Bone marrow (tissue), 2 donors: ENCODE data around the gene UTP3.
"Not testable (repeated sequence)": the region's sequence is repeated elsewhere in the genome, so short reads cannot be mapped to it uniquely, and the experiment has no call there.

Experiments
- DNase-seq, 2 donors: peaks; one replicate each; lab custom pipeline; 2025; lab: John Stamatoyannopoulos, UW

UTP3 gene

DNA sequence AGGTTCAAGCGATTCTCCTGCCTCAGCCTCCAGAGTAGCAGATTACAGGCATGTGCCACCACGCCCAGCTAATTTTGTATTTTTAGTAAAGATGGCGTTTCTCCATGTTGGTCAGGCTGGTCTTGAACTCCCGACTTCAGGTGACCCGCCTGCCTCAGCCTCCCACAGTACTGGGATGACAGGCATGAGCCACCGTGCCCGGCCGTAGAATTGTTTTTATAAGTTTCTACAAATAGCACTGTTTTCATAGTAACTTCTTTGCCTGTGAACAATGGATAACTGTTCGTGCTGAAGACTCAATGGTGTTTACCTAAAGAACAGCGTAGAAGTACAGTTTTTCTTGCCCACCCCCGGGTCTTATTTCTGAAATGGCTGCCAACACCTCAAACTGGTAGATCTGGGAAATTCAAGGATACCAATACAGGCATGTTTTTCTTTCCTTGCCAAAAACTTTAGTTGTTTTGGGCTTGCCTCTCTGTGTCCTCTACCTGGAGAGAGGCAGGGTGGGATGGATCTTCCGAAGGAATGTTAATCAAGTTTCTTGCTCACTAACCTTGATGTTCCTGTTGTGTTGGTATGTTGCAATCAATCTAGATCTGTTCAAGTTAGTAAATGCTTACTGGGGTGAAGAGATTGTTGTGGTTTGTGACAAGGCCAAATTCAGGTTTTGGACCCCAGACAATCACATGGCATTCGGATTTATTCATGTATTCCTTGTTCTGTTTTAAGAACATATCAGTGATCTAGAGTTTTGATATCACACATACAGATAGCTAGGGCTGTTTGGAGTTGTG is 30.7 kb downstream of the UTP3 start:
- no peak for DNase-seq

DNA sequence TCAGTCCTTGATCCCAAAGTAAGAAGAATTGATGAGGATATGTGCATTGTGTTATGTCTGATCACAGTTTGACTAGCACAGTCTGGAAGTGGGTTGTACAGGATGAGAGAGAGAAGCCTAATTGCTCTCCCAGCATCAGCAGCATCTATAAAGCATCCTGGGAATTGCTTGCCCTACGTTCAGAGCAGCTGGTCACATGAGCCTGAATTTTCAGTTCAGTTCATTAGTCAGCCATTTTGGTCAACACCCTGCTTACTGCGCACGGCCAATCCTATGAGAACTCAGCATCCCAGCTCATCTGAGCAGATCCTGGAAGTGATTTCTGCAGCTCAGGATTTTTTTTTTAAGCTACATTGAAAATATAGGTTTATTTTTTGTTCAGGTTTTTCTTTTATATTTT is 33.4 kb downstream of the UTP3 start, which contains the start of gene RUFY3:
RUFY3 (plus strand) TSS at position 218 of the 400 bp plus-strand sequence. CDS start 610 bp downstream, outside the sequence.
- no peak for DNase-seq

DNA sequence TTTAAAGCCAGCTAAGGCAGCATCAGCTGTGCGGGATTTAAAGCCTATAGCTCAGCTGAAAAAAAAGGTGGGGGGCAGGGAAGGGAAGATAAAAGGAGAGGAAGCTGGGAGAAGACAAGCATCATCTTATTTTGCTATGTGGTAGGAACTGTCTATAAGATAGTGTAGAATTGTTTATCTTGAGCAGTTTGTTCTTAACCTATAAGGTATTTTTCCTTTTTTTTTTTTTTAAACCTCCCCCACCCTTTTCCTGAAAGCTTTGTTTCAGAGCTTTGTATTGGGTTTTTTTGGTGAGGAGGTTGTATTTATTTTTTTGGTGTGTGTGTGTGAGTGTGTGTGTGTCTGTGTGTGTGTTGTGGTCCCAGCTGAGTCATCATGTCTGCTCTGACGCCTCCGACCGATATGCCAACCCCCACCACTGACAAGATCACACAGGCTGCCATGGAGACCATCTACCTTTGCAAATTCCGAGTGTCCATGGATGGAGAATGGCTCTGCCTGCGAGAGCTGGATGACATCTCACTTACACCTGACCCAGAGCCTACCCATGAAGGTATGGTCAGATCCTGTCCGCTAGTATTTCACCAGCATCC is 34.0 kb downstream of the UTP3 start:
- DNase-seq, result no peak

DNA sequence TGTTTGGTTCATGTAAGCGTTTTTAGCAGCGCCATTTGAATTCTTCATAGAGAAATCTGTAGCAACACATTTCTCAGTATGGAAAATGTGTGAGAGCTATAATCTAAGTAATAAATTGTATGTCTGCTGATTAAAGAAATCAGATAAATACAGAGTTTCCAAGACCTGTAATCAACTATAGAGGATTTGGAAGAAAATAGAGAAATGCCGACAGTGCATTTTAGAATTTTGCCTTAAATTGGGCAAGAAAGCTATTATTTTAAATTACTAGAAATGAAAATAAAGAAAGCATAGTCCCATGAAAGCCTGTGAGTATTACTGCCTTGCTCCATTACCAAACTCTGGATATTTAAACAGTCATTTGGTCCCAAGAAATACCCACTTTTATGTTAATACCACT is 36.1 kb downstream of the UTP3 start:
- no peak for DNase-seq

DNA sequence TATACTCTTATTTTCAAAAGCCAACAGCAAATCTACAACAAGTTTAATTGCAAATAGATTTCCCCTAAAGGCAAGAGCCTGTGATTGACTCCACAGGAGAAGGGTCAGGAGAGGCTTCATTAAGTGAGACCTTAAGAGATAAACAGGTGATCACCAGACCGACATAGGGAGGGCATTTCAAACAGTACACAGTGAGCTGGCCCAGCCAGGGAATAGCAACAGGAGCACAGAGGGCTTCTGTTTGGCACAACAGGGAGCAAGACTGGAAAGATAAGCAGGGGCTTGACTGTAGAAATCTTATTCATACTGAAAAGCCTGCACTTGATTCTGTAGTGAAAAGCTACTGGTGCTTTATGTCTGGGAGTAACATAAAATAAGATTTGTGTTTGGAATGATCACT is 37.3 kb downstream of the UTP3 start:
- no peak for DNase-seq

DNA sequence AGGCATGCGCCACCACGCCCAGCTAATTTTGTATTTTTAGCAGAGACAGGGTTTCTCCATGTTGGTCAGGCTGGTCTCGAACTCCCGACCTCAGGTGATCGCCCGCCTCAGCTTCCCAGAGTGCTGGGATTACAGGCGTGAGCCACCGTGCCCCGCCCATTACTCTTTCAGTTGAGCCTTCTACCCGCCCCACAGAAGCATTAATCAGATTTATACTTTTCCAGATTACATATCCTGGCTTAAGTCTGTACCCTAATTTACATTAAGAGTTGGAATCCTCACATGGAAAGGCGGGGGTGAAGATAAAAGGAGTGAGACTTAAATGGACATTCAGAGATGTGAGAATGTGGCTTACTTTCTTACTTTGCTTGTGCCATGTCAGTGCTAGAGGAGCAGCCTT is 38.2 kb downstream of the UTP3 start:
- not testable (repeated sequence) for DNase-seq

DNA sequence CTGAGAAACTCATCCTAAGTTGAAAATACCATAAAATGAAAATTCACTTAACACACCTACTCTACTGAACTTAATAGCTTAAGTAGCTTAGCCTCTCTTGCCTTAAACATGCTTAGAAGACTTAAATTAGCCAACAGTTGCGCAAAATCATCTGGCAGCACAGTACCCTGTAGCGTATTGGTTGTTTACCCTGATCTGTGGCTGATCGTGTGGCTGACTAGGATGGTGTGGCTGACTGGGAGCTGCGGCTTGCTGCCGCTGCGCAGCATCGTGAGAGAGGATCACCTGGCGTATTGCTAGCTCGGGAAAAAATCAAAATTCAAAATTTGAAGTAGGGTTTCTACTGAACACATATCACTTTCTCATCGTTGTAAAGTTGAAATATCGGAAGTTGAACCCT is 39.8 kb downstream of the UTP3 start:
- no peak for DNase-seq

DNA sequence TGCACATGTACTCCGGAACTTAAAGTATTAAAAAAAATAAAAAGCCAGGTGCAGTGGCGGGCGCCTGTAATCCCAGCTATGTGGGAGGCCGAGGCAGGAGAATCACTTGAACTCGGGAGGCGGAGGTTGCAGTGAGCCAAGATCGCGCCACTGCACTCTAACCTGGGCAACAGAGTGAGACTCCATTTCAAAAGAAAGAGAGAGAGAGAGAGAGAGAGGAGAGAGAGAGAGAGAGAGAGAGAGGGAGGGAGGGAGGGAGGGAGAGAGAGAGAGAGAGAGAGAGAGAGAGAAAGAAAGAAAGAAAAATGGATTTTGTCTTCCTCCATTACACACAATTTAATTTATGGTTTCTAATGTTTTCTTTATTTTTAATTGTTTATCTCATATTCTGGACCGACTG is 44.5 kb downstream of the UTP3 start:
- not testable (repeated sequence) for DNase-seq

DNA sequence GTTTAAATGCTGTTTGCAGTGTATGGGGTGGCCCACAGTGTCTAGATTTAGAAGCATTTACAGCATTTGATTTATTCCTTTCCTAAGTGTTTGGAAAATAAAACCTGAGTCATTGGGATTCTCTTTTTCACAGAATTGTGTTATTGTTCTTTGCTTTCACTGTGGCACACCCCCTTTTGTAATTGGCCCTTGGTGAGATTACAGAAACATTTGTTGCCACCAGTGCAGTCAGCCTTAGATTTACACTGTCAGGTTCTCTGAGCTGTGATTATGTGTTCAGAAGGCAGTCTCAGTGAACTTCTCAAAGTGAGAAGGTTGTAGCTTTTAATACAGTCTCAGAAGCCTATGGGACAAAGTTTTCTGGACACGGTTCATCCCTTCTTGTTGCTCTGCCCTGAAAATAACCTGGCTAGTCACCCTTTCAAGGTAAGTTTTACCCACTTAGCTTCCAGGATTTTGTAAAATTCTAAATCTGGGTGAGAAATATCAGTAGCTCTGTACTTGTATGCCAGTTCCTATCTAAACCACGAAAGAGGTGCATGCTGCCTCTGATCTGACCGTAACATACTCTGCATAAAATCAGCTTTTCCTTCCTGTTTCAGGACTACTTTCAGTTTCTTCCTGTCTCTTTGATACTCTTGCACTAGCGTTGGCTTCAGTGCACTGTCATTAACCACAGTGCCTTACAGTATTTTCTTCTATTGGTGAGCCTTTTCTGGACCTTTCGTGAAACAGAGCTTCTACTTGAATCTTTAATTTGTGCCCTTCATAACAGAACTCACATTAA is 46.0 kb downstream of the UTP3 start:
- peak in 1 of 2 donors; percentile 82 for DNase-seq

DNA sequence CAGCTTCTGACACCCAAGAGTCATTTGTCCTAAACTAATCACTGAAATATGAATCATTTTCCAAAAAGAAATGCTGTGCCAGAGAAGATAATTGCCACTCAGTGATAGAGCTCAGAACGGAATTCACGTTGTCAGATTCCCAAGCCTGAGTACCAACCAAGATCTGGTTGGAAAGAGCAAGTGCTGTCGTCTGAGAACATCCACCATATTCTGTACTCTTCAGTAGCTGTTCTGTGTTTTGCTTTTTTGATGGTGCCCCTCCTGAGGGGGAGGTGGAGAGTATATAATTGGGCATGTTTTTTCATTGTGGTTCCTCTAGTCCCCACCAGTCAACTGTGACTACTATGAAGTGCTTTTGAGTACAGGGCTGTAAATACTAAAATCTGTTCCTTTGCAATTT is 46.6 kb downstream of the UTP3 start:
- no peak for DNase-seq

DNA sequence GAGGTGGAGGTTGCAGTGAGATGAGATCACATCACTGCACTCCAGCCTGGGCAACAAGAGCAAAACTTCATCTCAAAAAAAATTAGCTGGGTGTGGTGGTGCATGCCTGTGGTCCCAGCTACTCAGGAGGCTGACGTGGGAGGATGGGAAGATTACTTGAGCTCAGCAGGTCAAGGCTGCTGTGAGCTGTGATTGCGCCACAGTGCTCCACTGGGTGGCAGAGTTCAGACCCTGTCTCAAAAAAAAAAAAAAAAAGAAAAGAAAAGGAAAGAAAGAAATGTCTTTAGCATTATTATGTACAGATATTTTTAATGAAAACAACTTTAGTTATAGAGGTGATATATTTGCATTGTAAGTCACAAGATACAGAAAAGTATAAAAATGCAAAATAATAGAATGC is 47.6 kb downstream of the UTP3 start:
- DNase-seq, result not testable (repeated sequence)

DNA sequence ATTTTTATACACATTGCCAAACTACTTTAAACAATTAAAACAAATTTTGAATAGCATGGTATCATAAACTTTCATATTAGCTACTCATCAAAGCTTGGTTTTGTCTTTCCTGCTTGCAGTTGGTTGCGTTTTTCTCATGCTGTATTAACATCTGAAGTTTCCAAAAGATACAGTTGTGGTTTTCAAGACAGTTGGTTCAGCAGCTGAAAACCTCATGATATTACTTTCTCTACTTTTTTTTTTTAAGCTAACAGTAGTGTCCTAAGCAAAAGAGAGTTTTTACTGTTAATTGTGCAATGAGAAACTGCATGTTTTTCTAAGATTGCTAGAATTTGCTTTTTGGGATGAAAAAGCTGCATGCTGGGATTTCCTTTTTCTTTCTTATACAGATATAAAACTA is 48.7 kb downstream of the UTP3 start:
- DNase-seq, result no peak

DNA sequence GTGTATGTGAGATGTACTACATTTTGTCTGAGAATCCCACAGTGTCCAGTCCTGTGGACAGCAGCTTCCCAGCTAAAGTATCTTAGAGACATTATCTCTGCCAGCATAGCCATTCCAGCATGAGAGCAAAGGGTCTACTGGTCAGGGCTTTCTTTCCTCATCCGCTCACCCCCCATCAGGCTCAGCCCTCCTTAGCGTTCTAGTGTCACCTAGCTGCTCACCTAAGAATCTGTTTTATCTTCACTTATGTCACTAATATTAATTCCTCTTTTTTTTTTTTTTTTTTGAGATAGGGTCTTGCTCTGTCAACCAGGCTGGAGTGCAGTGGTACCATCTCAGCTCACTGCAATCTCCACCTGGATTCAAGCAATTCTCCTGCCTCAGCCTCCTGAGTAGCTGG is 49.1 kb downstream of the UTP3 start:
- no peak for DNase-seq

DNA sequence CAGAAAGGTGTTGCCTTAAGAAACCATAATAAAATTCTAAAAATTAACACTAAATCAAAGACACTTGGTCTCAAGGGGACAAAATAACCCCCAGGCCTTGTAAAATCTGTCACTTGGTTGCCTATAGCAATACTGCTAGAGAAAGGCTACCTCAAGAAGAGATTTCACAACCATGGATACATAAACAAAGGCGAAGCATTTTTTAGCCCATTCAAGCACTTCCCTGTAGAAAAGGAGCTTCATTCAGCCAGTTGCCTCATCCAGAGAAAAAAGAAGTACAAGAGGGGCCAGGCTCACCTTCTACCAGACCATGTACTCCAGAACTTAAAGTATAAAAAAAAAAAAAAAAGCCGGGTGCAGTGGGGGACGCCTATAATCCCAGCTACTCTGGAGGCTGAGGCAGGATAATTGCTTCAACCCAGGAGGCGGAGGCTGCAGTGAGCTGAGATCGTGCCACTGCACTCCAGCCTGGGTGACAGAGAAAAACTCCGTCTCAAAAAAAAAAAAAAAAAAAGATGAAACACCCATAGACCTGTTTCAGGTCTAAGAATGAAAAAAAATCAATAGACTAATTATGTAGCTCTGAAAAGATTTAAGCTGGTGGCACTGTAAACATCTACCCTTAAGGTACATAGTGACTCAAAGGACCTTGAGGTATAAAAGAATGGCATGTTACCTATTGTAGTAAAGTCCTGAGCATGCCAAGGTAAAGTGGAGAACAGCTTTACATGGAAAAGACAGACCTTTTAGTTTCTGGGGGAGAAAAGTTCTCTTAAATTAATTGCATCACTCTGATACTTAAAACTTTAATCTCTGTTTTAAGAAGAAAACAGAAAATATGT is 51.4 kb downstream of the UTP3 start:
- no peak for DNase-seq
